OCI-LY7 (cell line): ENCODE results near the gene ACVR1B.

Source experiments
- CTCF ChIP-seq: fragments of 200-600 bp; sonication (generic); conservative IDR thresholded peaks from 2 replicates; pipeline ENCODE4 v1.5.1; 2014; ENCODE audit warnings: mild to moderate bottlenecking, antibody characterized with exemption, low read length, moderate library complexity, mixed read lengths
- EZH2phosphoT487 ChIP-seq: fragments of 200-600 bp; sonication (generic); IDR thresholded peaks from 2 replicates; pipeline ENCODE4 v1.6.1; 2018; ENCODE audit warnings: low read depth, borderline replicate concordance, mild to moderate bottlenecking, mixed run types, antibody characterized with exemption, low read length, moderate library complexity, mixed read lengths

DNA sequence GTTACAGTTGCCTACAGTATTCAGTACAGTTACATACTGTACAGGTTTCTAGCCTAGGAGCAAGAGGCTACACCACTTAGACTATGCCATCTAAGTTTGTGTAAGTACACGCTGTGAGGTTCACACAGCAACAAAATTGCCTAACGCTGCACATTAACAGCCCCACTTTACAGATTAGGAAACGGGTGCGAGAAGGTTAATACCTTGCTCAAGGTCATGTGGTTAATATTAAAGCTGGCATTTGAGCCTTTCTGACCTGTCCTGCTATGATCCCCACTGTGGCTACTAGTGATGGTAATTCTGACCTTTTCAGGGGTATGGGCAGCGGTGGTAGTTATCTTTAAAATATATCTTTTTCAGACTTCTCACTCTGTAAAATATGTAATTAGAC, 20.9 kb downstream of the ACVR1B start:
- TF ChIP-seq EZH2phosphoT487 = no peak
- TF ChIP-seq CTCF = no peak
